Hematopoietic multipotent progenitor cell (in vitro differentiated cells): ENCODE results near the gene RPL15. TPM values are rescaled to one million over a fixed set of nuclear protein-coding genes. Genes with fewer than 3 reads are reported as not detected.
A peak's percentile ranks its signal among the peaks of the same experiment; 100 is the strongest.
"Not testable (repeated sequence)": the region's sequence is repeated elsewhere in the genome, so short reads cannot be mapped to it uniquely, and the experiment has no call there.

Source experiments
- DNase-seq, 3 donors: peaks; one replicate each; pipeline ENCODE4 v3.0.0-alpha.2; 2011 to 2015; ENCODE audit warnings: low read depth in 2 of 3, low spot score in 2 of 3
- total RNA-seq: library from RNA; depleted of rRNA; stranded (reverse); fragments of >200 nt; gene quantifications from one replicate; pipeline ENCODE4 v1.2.3, GENCODE V29; 2012

Gene RPL15
- 6,485 TPM for total RNA-seq

GRCh38 chr3:23916886-23917678 is at the start of gene RPL15, which contains the start of gene NKIRAS1:
RPL15 (plus strand) TSS chr3:23917132; CDS start chr3:23917860, 728 bp downstream.
NKIRAS1 (minus strand) TSS chr3:23916990; CDS start chr3:23910904, 6,086 bp downstream.
- peak; percentile 87 to 99 (median 97) for DNase-seq

GRCh38 chr3:23867400-23867799 is 49.5 kb upstream of the RPL15 start:
- DNase-seq, result peak in 1 of 3 donors; percentile 29

- DNase-seq, result no peak
These were observed 49.1 kb upstream of the RPL15 start for GRCh38 chr3:23867838-23868237.

- no peak for DNase-seq
These were observed 46.8 kb upstream of the RPL15 start for GRCh38 chr3:23869977-23870662.

- not testable (repeated sequence) for DNase-seq
These were observed 46.3 kb upstream of the RPL15 start for GRCh38 chr3:23870663-23871043.

GRCh38 chr3:23871361-23871760 is 45.6 kb upstream of the RPL15 start:
- DNase-seq, result not testable (repeated sequence)

- DNase-seq, result no peak
These were observed 44.6 kb upstream of the RPL15 start for GRCh38 chr3:23872330-23872729.

- no peak for DNase-seq
These were observed 43.0 kb upstream of the RPL15 start for GRCh38 chr3:23873941-23874340.

GRCh38 chr3:23874359-23875112 is 42.4 kb upstream of the RPL15 start:
- no peak for DNase-seq

- no peak for DNase-seq
These were observed 41.7 kb upstream of the RPL15 start for GRCh38 chr3:23875113-23875725.

- DNase-seq, result no peak
These were observed 40.0 kb upstream of the RPL15 start for GRCh38 chr3:23876923-23877322.

GRCh38 chr3:23877329-23877980 is 39.5 kb upstream of the RPL15 start:
- peak in 1 of 3 donors; percentile 59 for DNase-seq

- DNase-seq, result no peak
These were observed 37.4 kb upstream of the RPL15 start for GRCh38 chr3:23879485-23879884.

- DNase-seq, result no peak
These were observed 36.1 kb upstream of the RPL15 start for GRCh38 chr3:23880703-23881339.

- DNase-seq, result peak in 2 of 3 donors; percentile 59 to 79
These were observed 34.9 kb upstream of the RPL15 start for GRCh38 chr3:23881993-23882392.

GRCh38 chr3:23882487-23882918 is 34.4 kb upstream of the RPL15 start:
- DNase-seq, result no peak

- peak in 1 of 3 donors; percentile 18 for DNase-seq
These were observed 32.5 kb upstream of the RPL15 start for GRCh38 chr3:23884481-23884880.

GRCh38 chr3:23885210-23885609 is 31.7 kb upstream of the RPL15 start:
- no peak for DNase-seq

GRCh38 chr3:23886311-23886710 is 30.6 kb upstream of the RPL15 start:
- no peak for DNase-seq
